Nephron progenitor cell (in vitro differentiated cells): ENCODE results near the gene GCNT2.

ENCODE experiments used
- DNase-seq: peaks from one replicate; pipeline ENCODE4 v3.0.0; 2021
- H3K27ac Mint-ChIP-seq: 2 replicates; pipeline ENCODE4 v1.8.0; 2021; ENCODE audit warnings: mild to moderate bottlenecking, moderate library complexity, mixed read lengths
- H3K27me3 Mint-ChIP-seq: 2 replicates; pipeline ENCODE4 v1.8.0; 2021; ENCODE audit warnings: mild to moderate bottlenecking, low read depth, mixed read lengths; ENCODE audit not compliant: poor library complexity
- H3K36me3 Mint-ChIP-seq: 2 replicates; pipeline ENCODE4 v1.8.0; 2021; ENCODE audit warnings: low read depth, mixed read lengths
- H3K4me1 Mint-ChIP-seq: 2 replicates; pipeline ENCODE4 v1.8.0; 2021; ENCODE audit warnings: mixed read lengths
- H3K4me3 Mint-ChIP-seq: 2 replicates; pipeline ENCODE4 v1.8.0; 2021; ENCODE audit warnings: mild to moderate bottlenecking, moderate library complexity, mixed read lengths
- H3K9me3 Mint-ChIP-seq: 2 replicates; pipeline ENCODE4 v1.8.0; 2021; ENCODE audit warnings: mild to moderate bottlenecking, moderate library complexity, mixed read lengths
- TF ChIP-seq, protein P1 (sequence below): fragments of 200-600 bp; sonication (generic); IDR thresholded peaks from 2 replicates; pipeline ENCODE4 v1.5.0; 2021; ENCODE audit warnings: antibody characterized with exemption

GCNT2 gene

DNA sequence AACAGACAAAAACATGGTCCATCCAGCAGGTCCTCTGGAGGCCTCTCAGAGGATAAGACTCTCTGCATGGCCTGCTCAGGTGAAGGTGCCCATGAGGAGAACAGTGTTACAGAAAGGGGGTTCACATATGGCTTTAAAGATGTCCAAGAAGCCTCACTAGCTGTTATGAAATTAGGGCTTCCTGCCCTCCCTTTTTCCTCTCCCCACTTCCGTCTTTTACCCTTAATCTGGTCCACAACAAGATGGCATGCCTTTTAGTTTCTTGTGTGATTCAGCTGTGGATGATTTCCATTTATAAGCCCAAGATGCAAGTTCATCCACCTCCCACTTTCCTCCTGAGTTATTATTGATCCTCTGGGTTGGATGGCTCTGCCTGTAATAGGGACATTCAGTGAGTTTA lies 14.0 kb downstream of the GCNT2 start:
- Mint-ChIP-seq H3K4me3 (no peak overlapping the region), H3K27me3 (peaks cover 12% of the 10 kb centered on the region), H3K9me3 (no peaks in the 10 kb centered on the region), H3K4me1 (peaks cover 39% of the 10 kb centered on the region), H3K27ac (no peak overlapping the region), H3K36me3 (peaks cover 12% of the 10 kb centered on the region)
- no peak for DNase-seq
- TF ChIP-seq, protein P1, sequence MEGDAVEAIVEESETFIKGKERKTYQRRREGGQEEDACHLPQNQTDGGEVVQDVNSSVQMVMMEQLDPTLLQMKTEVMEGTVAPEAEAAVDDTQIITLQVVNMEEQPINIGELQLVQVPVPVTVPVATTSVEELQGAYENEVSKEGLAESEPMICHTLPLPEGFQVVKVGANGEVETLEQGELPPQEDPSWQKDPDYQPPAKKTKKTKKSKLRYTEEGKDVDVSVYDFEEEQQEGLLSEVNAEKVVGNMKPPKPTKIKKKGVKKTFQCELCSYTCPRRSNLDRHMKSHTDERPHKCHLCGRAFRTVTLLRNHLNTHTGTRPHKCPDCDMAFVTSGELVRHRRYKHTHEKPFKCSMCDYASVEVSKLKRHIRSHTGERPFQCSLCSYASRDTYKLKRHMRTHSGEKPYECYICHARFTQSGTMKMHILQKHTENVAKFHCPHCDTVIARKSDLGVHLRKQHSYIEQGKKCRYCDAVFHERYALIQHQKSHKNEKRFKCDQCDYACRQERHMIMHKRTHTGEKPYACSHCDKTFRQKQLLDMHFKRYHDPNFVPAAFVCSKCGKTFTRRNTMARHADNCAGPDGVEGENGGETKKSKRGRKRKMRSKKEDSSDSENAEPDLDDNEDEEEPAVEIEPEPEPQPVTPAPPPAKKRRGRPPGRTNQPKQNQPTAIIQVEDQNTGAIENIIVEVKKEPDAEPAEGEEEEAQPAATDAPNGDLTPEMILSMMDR: no peak

DNA sequence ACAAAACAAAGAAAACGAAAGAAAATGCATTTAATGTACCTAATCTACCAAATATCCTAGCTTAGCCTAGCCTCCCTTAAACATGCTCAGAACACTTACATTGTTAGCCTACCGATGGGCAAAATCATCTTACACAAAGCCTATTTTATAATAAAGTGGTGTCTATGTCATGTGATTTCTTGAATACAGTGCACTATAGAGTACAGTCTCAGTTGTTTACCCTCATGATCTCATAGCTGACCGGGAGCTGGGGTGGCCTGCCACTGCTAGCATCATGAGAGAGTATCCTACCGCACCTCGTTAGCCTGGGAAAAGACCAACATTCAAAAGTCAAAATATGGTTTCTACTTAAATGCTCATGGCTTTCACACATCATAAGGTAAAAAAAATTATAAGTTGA lies 16.6 kb downstream of the GCNT2 start:
- H3K4me1 Mint-ChIP-seq: peaks cover 23% of the 10 kb centered on the region
- H3K36me3 Mint-ChIP-seq: peaks cover 8% of the 10 kb centered on the region
- DNase-seq: no peak
- no peaks in the 10 kb centered on the region for H3K9me3 Mint-ChIP-seq
- H3K27ac Mint-ChIP-seq: no peak overlapping the region
- no peak overlapping the region for H3K4me3 Mint-ChIP-seq
- TF ChIP-seq, protein P1: no peak
- peaks cover 16% of the 10 kb centered on the region for H3K27me3 Mint-ChIP-seq

DNA sequence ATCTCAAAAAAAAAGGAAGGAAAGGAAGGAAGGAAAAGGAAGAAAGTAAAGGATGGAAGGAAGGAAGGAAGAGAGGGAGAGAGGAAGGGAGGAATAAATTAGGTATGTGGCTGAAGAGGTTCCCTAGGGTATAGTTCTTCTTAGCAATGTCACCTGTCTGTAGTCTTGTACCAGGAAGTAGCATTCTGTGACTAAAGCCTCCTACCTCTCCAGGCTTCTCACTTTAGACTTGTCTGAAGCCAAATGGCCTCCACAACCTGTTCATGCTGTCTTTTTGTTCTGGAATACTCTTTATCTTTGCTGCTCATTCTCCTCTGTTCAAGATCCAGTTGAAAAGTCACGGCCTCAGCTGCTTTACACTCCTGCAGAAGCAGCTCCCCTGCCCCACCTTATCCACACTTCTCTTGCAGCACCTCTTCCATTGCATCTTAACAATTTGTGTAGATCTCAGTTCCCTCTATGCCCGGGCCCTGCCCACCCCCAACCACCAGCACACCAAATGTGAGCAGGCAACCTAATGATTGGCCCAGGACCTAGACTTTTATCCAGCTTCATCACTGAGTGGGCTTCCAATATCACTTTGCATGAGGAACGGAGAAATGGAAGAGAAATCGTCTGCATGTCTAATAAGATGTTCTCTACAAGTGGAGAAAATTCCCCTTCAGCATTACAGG lies 19.1 kb downstream of the GCNT2 start:
- TF ChIP-seq, protein P1: no peak
- H3K9me3 Mint-ChIP-seq: peaks cover 3% of the 10 kb centered on the region
- peaks cover 8% of the 10 kb centered on the region for H3K36me3 Mint-ChIP-seq
- no peak overlapping the region for H3K4me3 Mint-ChIP-seq
- peak overlapping the region; percentile 80 for H3K27ac Mint-ChIP-seq
- H3K4me1 Mint-ChIP-seq: peaks cover 12% of the 10 kb centered on the region
- no peak for DNase-seq
- H3K27me3 Mint-ChIP-seq: peaks cover 16% of the 10 kb centered on the region

DNA sequence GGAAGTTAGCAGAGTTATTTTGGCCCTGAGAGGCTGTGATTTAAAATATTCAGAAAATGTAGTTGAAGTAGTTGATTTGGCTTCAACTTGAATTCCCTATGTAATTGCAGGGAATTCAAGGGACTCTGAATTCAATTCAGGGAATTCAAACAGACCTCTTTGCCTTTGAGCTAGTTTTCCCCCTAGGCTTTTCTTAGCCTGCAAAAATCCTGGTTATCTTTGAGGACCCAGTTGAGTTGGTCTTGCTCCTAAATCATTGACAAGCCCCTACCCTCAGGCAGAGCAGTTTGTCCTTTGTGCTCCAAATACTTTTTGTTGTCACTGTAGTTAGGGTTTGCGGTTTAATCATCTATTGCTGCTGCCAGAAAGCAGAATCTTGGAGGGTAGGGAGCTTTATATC lies 20.4 kb downstream of the GCNT2 start:
- peaks cover 17% of the 10 kb centered on the region for H3K4me1 Mint-ChIP-seq
- no peak overlapping the region for H3K27ac Mint-ChIP-seq
- peaks cover 4% of the 10 kb centered on the region for H3K36me3 Mint-ChIP-seq
- H3K27me3 Mint-ChIP-seq: peaks cover 16% of the 10 kb centered on the region
- H3K4me3 Mint-ChIP-seq: no peak overlapping the region
- DNase-seq: no peak
- H3K9me3 Mint-ChIP-seq: peaks cover 3% of the 10 kb centered on the region
- TF ChIP-seq, protein P1: no peak

DNA sequence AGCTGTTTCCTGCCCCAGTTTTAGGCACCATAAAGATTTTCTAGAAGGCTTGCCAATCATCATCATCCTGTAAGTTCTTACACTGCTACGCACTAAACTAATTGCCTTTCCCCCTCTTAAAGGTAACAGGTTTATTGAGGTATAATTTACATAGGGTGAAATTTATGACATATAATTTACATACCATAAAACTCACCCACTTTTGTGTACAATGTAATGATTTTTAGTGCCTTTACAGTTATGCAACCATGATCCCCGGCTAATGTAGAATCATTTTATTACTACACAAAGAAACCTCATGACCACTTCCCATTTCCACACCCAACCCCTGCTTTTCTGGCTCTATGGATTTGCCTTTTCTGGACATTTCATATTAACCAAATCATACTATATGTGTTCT lies 21.1 kb downstream of the GCNT2 start:
- H3K36me3 Mint-ChIP-seq: peaks cover 2% of the 10 kb centered on the region
- H3K27me3 Mint-ChIP-seq: peaks cover 16% of the 10 kb centered on the region
- H3K4me3 Mint-ChIP-seq: no peak overlapping the region
- H3K27ac Mint-ChIP-seq: no peak overlapping the region
- H3K4me1 Mint-ChIP-seq: peaks cover 17% of the 10 kb centered on the region
- DNase-seq: no peak
- TF ChIP-seq, protein P1: no peak
- peaks cover 3% of the 10 kb centered on the region for H3K9me3 Mint-ChIP-seq

DNA sequence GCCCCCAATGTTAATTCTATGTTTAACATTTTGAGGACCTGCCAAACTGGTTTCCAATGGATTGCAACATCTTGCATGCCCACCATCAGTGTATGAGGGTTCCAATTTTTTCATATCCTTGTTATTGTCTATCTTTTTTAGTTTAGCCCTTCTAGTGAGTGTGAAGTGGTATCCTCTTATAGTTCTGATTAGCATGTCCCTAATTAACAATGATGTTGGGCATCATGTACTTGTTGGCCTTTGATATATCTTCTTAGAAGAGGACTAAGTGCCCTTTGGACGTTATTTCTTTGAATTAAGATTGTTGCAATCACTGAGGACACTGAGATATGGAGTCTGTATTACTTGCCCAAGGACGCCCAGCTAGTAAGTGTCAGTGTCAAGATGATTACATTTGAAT lies 22.3 kb downstream of the GCNT2 start:
- no peak for DNase-seq
- peaks cover 3% of the 10 kb centered on the region for H3K9me3 Mint-ChIP-seq
- peaks cover 17% of the 10 kb centered on the region for H3K4me1 Mint-ChIP-seq
- no peak overlapping the region for H3K27ac Mint-ChIP-seq
- H3K36me3 Mint-ChIP-seq: no peaks in the 10 kb centered on the region
- H3K4me3 Mint-ChIP-seq: no peak overlapping the region
- TF ChIP-seq, protein P1: no peak
- peaks cover 12% of the 10 kb centered on the region for H3K27me3 Mint-ChIP-seq
